Body of pancreas (tissue), 4 donors: Measurements from ENCODE around the gene NBPF1.
"Not testable (repeated sequence)": the region's sequence is repeated elsewhere in the genome, so short reads cannot be mapped to it uniquely, and the experiment has no call there.

Source experiments
- CTCF ChIP-seq, 7 experiments: fragments of 450-650 bp in 4 of 7; fragments of 200-600 bp in 3 of 7; sonication (generic) in 3 of 7; IDR thresholded peaks; one replicate each; pipeline ENCODE4 v1.5.1; 2016 to 2019; ENCODE audit warnings: antibody characterized with exemption in 7 of 7
- POLR2A ChIP-seq, 3 donors: fragments of 450-650 bp; IDR thresholded peaks; one replicate each; pipeline ENCODE4 v1.6.1; 2016; ENCODE audit warnings: antibody characterized with exemption in 3 of 3, mild to moderate bottlenecking in 2 of 3

- TF ChIP-seq CTCF, POLR2A (IDR thresholded peaks at IDR 0.05): not testable (repeated sequence)
Observed at GRCh38 chr1:16534239-16534828, 79.0 kb downstream of the NBPF1 start.
